Smooth muscle cell (in vitro differentiated cells): ENCODE measurements around the gene SMCO4. TPM values are rescaled to one million over a fixed set of nuclear protein-coding genes. Genes with fewer than 3 reads are reported as not detected.

Experiments
- DNase-seq: peaks from one replicate; lab custom pipeline; 2025; ENCODE audit not compliant: unreplicated experiment; lab: John Stamatoyannopoulos, UW
- H2AFZ ChIP-seq: fragments of 200-600 bp; sonication (generic); 2 replicates; pipeline ENCODE4 v1.6.0; 2016; ENCODE audit warnings: antibody characterized with exemption, low read depth, mild to moderate bottlenecking
- H3F3A ChIP-seq: fragments of 200-600 bp; sonication (generic); 2 replicates; pipeline ENCODE4 v1.6.0; 2017; ENCODE audit warnings: antibody characterized with exemption, low read depth
- H3K27ac ChIP-seq: fragments of 200-600 bp; sonication (generic); 2 replicates; pipeline ENCODE4 v1.5.1; 2016; ENCODE audit warnings: low read depth, mild to moderate bottlenecking
- H3K27me3 ChIP-seq: fragments of 200-600 bp; sonication (generic); 2 replicates; pipeline ENCODE4 v1.6.1; 2016; ENCODE audit warnings: low read depth, mild to moderate bottlenecking
- H3K36me3 ChIP-seq: fragments of 200-600 bp; sonication (generic); 2 replicates; pipeline ENCODE4 v1.5.1; 2016; ENCODE audit warnings: low read depth
- H3K4me1 ChIP-seq: fragments of 200-600 bp; sonication (generic); 2 replicates; pipeline ENCODE4 v1.5.1; 2016; ENCODE audit warnings: low read depth
- H3K4me2 ChIP-seq: fragments of 200-600 bp; sonication (generic); 2 replicates; pipeline ENCODE4 v1.6.0; 2016; ENCODE audit warnings: mild to moderate bottlenecking
- H3K4me3 ChIP-seq: fragments of 200-600 bp; sonication (generic); 2 replicates; pipeline ENCODE4 v1.5.1; 2016; ENCODE audit warnings: mild to moderate bottlenecking
- H3K79me2 ChIP-seq: fragments of 200-600 bp; sonication (generic); 2 replicates; pipeline ENCODE4 v1.6.0; 2016; ENCODE audit warnings: low read depth, mild to moderate bottlenecking
- H3K9ac ChIP-seq: fragments of 200-600 bp; sonication (generic); 2 replicates; pipeline ENCODE4 v1.6.0; 2016; ENCODE audit warnings: low read depth
- H3K9me3 ChIP-seq: fragments of 200-600 bp; sonication (generic); replicated peaks from 2 replicates; pipeline ENCODE4 v1.5.1; 2016; ENCODE audit warnings: low read depth
- H4K20me1 ChIP-seq: fragments of 200-600 bp; sonication (generic); 2 replicates; pipeline ENCODE4 v1.6.0; 2016; ENCODE audit warnings: low read depth
- CTCF ChIP-seq: fragments of 200-600 bp; sonication (generic); IDR thresholded peaks from 2 replicates; pipeline ENCODE4 v1.5.1; 2017; ENCODE audit warnings: borderline replicate concordance, mild to moderate bottlenecking, antibody characterized with exemption; ENCODE audit not compliant: insufficient read depth, poor library complexity, severe bottlenecking
- WGBS: methylation state at CpG from one replicate; pipeline ENCODE4 v1.1.7; 2016; ENCODE audit warnings: low lambda C conversion rate; 5-methylcytosine and 5-hydroxymethylcytosine counted together
- polyA plus RNA-seq: library from polyadenylated mRNA; unstranded; fragments of >200 nt; fragmentation: Nextera tagmentation; extraction: Ambion mirVana; gene quantifications from 2 replicates; pipeline ENCODE4 v1.2.1, GENCODE V29; 2016
- total RNA-seq: library from RNA; depleted of rRNA; stranded (reverse); fragments of >200 nt; gene quantifications from 2 replicates; pipeline ENCODE4 v1.2.3, GENCODE V29; 2014

The SMCO4 gene
- total and polyA plus RNA-seq, 2 experiments from 2014 or later, result 13.8 to 50.7 TPM

- H3K4me1 ChIP-seq, result no peaks in the 10 kb centered on the region
- DNase-seq, result no peak
- no peak overlapping the region for H3K4me2 ChIP-seq
- no peak overlapping the region for H3K9ac ChIP-seq
- H3K4me3 ChIP-seq, result no peak overlapping the region
- no peak overlapping the region for H2AFZ ChIP-seq
- no peaks in the 10 kb centered on the region for H3K36me3 ChIP-seq
- H3K27me3 ChIP-seq, result no peaks in the 10 kb centered on the region
- H3F3A ChIP-seq, result no peaks in the 10 kb centered on the region
- no peaks in the 10 kb centered on the region for H3K79me2 ChIP-seq
- TF ChIP-seq CTCF, result no peak
- 76% methylated on average over 1 of the region's 1 CpG for WGBS
- no peaks in the 10 kb centered on the region for H3K9me3 ChIP-seq
- H3K27ac ChIP-seq, result peak overlapping the region; percentile 43
- no peaks in the 10 kb centered on the region for H4K20me1 ChIP-seq
Observed at GRCh38 chr11:93573184-93573583, 30.0 kb upstream of the SMCO4 start.

- TF ChIP-seq CTCF, result no peak
- Histone ChIP-seq H3K9ac (no peak overlapping the region), H3K27me3 (no peaks in the 10 kb centered on the region), H3K27ac (no peak overlapping the region), H4K20me1 (no peaks in the 10 kb centered on the region), H3F3A (no peaks in the 10 kb centered on the region), H2AFZ (no peak overlapping the region), H3K4me2 (no peak overlapping the region), H3K9me3 (no peaks in the 10 kb centered on the region), H3K36me3 (no peaks in the 10 kb centered on the region), H3K4me3 (no peak overlapping the region), H3K4me1 (no peaks in the 10 kb centered on the region), H3K79me2 (no peaks in the 10 kb centered on the region)
- DNase-seq, result no peak
- 80% methylated on average over 3 of the region's 3 CpGs for WGBS
Observed at GRCh38 chr11:93572621-93573020, 29.4 kb upstream of the SMCO4 start.

- H2AFZ ChIP-seq, result no peak overlapping the region
- 89% methylated on average over 1 of the region's 1 CpG for WGBS
- H3K4me1 ChIP-seq, result no peaks in the 10 kb centered on the region
- no peak for TF ChIP-seq CTCF
- DNase-seq, result no peak
- no peaks in the 10 kb centered on the region for H4K20me1 ChIP-seq
- no peak overlapping the region for H3K9ac ChIP-seq
- H3K27me3 ChIP-seq, result no peaks in the 10 kb centered on the region
- H3K27ac ChIP-seq, result no peak overlapping the region
- H3K9me3 ChIP-seq, result no peaks in the 10 kb centered on the region
- no peak overlapping the region for H3K4me3 ChIP-seq
- no peak overlapping the region for H3K4me2 ChIP-seq
- H3K79me2 ChIP-seq, result no peaks in the 10 kb centered on the region
- H3K36me3 ChIP-seq, result no peaks in the 10 kb centered on the region
- H3F3A ChIP-seq, result no peaks in the 10 kb centered on the region
Observed at GRCh38 chr11:93572171-93572570, 29.0 kb upstream of the SMCO4 start.

- 90% methylated on average over 7 of the region's 7 CpGs for WGBS
- no peaks in the 10 kb centered on the region for H3K79me2 ChIP-seq
- H3K9ac ChIP-seq, result no peak overlapping the region
- no peak for DNase-seq
- no peak for TF ChIP-seq CTCF
- no peak overlapping the region for H3K27ac ChIP-seq
- no peaks in the 10 kb centered on the region for H3K4me1 ChIP-seq
- H3K36me3 ChIP-seq, result no peaks in the 10 kb centered on the region
- H3F3A ChIP-seq, result no peaks in the 10 kb centered on the region
- no peak overlapping the region for H2AFZ ChIP-seq
- H3K4me3 ChIP-seq, result no peak overlapping the region
- no peaks in the 10 kb centered on the region for H3K9me3 ChIP-seq
- H3K4me2 ChIP-seq, result no peak overlapping the region
- H4K20me1 ChIP-seq, result no peaks in the 10 kb centered on the region
- H3K27me3 ChIP-seq, result no peaks in the 10 kb centered on the region
Observed at GRCh38 chr11:93571612-93572011, 28.4 kb upstream of the SMCO4 start.
